ENCODE measurements around the gene SENP1. TPM values are rescaled to one million over a fixed set of nuclear protein-coding genes. Genes with fewer than 3 reads are reported as not detected.

SENP1 gene
- total and polyA plus RNA-seq, 11 donors: 2.1 to 13.6 (median 8.6) TPM

GRCh38 chr12:48001505-48002413, 104.1 kb downstream of the SENP1 start:
- peaks cover 3 to 47% (median 40%) of the 10 kb centered on the region in 12 donors for H3K4me1 ChIP-seq
- intact Hi-C loops (cut with DNase I): loop anchor here in 2 of 10 donors (5.0 kb wide), 1 partner anchor 39 kb away; the partner anchor contains the start of gene TMEM106C (in 2 of the 2)
- no peak for TF ChIP-seq POLR2A (IDR thresholded peaks at IDR 0.05)
- TF ChIP-seq CTCF (IDR thresholded peaks at IDR 0.05): no peak
- H3K27ac ChIP-seq: peak overlapping the region in 7 of 12 donors; percentile 11 to 65 (median 47)
- peak overlapping the region; percentile 6 to 65 (median 54) for H3K4me3 ChIP-seq
- WGBS, 4 donors: 0 to 2% (median 1%) methylated on average over 51 to 57 of the region's 57 CpGs
- H3K27me3 ChIP-seq: peaks cover 20 to 88% (median 41%) of the 10 kb centered on the region in 9 donors
- DNase-seq (peak in 4 of 5 donors; percentile 50 to 64 (median 56)), ATAC-seq (peak; percentile 77 to 93 (median 85))
- no peaks in the 10 kb centered on the region for H3K9me3 ChIP-seq
- H3K36me3 ChIP-seq: no peaks in the 10 kb centered on the region

- TF ChIP-seq POLR2A (IDR thresholded peaks at IDR 0.05): no peak
- TF ChIP-seq CTCF (IDR thresholded peaks at IDR 0.05): no peak
- DNase-seq (peak in 3 of 5 donors; percentile 32 to 57 (median 48)), ATAC-seq (peak in 3 of 4 donors; percentile 41 to 80 (median 61))
- intact Hi-C loops (cut with DNase I): loop anchor here in 2 of 10 donors (5.0 kb wide), 1 partner anchor 39 kb away; the partner anchor contains the start of gene TMEM106C (in 2 of the 2)
- WGBS, 4 donors: 8 to 10% (median 9%) methylated on average over 18 of the region's 18 CpGs
- H3K27ac ChIP-seq: peak overlapping the region in 7 of 12 donors; percentile 11 to 65 (median 47)
- H3K27me3 ChIP-seq: peaks cover 20 to 81% (median 38%) of the 10 kb centered on the region in 9 donors
- H3K4me3 ChIP-seq: peak overlapping the region; percentile 6 to 65 (median 54)
- no peaks in the 10 kb centered on the region for H3K9me3 ChIP-seq
- peaks cover 3 to 53% (median 41%) of the 10 kb centered on the region in 12 donors for H3K4me1 ChIP-seq
- no peaks in the 10 kb centered on the region for H3K36me3 ChIP-seq
Measured at GRCh38 chr12:48000878-48001504, 104.9 kb downstream of the SENP1 start.

GRCh38 chr12:47999816-48000215, 106.1 kb downstream of the SENP1 start:
- Histone ChIP-seq H3K9me3 (no peaks in the 10 kb centered on the region), H3K27ac (no peak overlapping the region), H3K27me3 (peaks cover 11 to 69% (median 26%) of the 10 kb centered on the region in 9 donors), H3K4me3 (no peak overlapping the region), H3K36me3 (no peaks in the 10 kb centered on the region), H3K4me1 (peaks cover 3 to 52% (median 42%) of the 10 kb centered on the region in 12 donors)
- WGBS, 4 donors: 78 to 82% (median 79%) methylated on average over 9 of the region's 9 CpGs
- DNase-seq: no peak
- intact Hi-C loops (cut with DNase I): loop anchor here in 2 of 10 donors (5.0 kb wide), 1 partner anchor 38 kb away; the partner anchor contains the start of gene TMEM106C (in 2 of the 2)
- TF ChIP-seq CTCF (IDR thresholded peaks at IDR 0.05): no peak
- TF ChIP-seq POLR2A (IDR thresholded peaks at IDR 0.05): no peak
- no peak for ATAC-seq

Measured in heart left ventricle (tissue), 16 donors.